SK-MEL-5 (cell line): ENCODE results near the gene ABCG2. TPM values are rescaled to one million over a fixed set of nuclear protein-coding genes. Genes with fewer than 3 reads are reported as not detected.
"Not testable (repeated sequence)": the region's sequence is repeated elsewhere in the genome, so short reads cannot be mapped to it uniquely, and the experiment has no call there.

Experiments
- DNase-seq: peaks from one replicate; pipeline ENCODE4 v3.0.0-alpha.2; 2016; ENCODE audit warnings: low read depth, low spot score
- in situ Hi-C: cut with HindIII; loops from 2 replicates; pipeline ENCODE4 v1.10.0; 2016; ENCODE audit warnings: low sequenced_read_pairs, high pct_unique_total_duplicates, low pct_unique_long_range_greater_than_20kb
- total RNA-seq: library from RNA; depleted of rRNA; stranded (reverse); fragments of >200 nt; shearing (Covaris generic); gene quantifications from 2 replicates; pipeline ENCODE4 v1.2.3, GENCODE V29; 2014

Gene ABCG2
- total RNA-seq, 1 experiment from 2014 or later = 2.0 TPM

GRCh38 chr4:88134536-88135355 lies 23.7 kb downstream of the ABCG2 start:
- in situ Hi-C loops = no loop called here
- DNase-seq = no peak

GRCh38 chr4:88134111-88134510 lies 24.3 kb downstream of the ABCG2 start:
- no peak for DNase-seq
- in situ Hi-C loops = no loop called here

GRCh38 chr4:88130544-88131305 lies 27.7 kb downstream of the ABCG2 start:
- in situ Hi-C loops = no loop called here

GRCh38 chr4:88130003-88130402 lies 28.4 kb downstream of the ABCG2 start:
- in situ Hi-C loops = no loop called here

More at GRCh38 chr4:88130544-88131305, 27.7 kb downstream of the ABCG2 start:
- DNase-seq = no peak

GRCh38 chr4:88122260-88122659 lies 36.2 kb downstream of the ABCG2 start:
- in situ Hi-C loops, DNase-seq: not testable (repeated sequence)

More at GRCh38 chr4:88130003-88130402, 28.4 kb downstream of the ABCG2 start:
- DNase-seq = no peak

GRCh38 chr4:88119943-88120342 lies 38.5 kb downstream of the ABCG2 start:
- no peak for DNase-seq
- in situ Hi-C loops = no loop called here

GRCh38 chr4:88115587-88115986 lies 42.9 kb downstream of the ABCG2 start:
- no peak for DNase-seq
- in situ Hi-C loops = no loop called here

GRCh38 chr4:88112856-88113255 lies 45.6 kb downstream of the ABCG2 start:
- no peak for DNase-seq
- in situ Hi-C loops = no loop called here

- in situ Hi-C loops = no loop called here
- no peak for DNase-seq
Observed at GRCh38 chr4:88110826-88111225, 47.6 kb downstream of the ABCG2 start.

- in situ Hi-C loops = no loop called here
- no peak for DNase-seq
Observed at GRCh38 chr4:88109123-88109881, 49.1 kb downstream of the ABCG2 start.

GRCh38 chr4:88108747-88109122 lies 49.7 kb downstream of the ABCG2 start:
- in situ Hi-C loops = no loop called here
- DNase-seq = no peak

GRCh38 chr4:88108108-88108465 lies 50.4 kb downstream of the ABCG2 start:
- DNase-seq, in situ Hi-C loops: not testable (repeated sequence)

- DNase-seq = no peak
- in situ Hi-C loops = no loop called here
Observed at GRCh38 chr4:88107406-88108107, 50.9 kb downstream of the ABCG2 start.

GRCh38 chr4:88106205-88106604 lies 52.2 kb downstream of the ABCG2 start:
- in situ Hi-C loops = no loop called here
- DNase-seq = no peak

- DNase-seq = peak; percentile 6
- in situ Hi-C loops = no loop called here
Observed at GRCh38 chr4:88104902-88105610, 53.4 kb downstream of the ABCG2 start.

GRCh38 chr4:88102026-88102425 lies 56.4 kb downstream of the ABCG2 start:
- in situ Hi-C loops = no loop called here
- DNase-seq = no peak

GRCh38 chr4:88101165-88101564 lies 57.3 kb downstream of the ABCG2 start:
- in situ Hi-C loops = no loop called here
- DNase-seq = no peak
